Transverse colon (tissue), 4 donors: ENCODE results near the gene LRP2. TPM values are rescaled to one million over a fixed set of nuclear protein-coding genes. Genes with fewer than 3 reads are reported as not detected.
A peak's percentile ranks its signal among the peaks of the same experiment; 100 is the strongest.

Experiments used
- DNase-seq: peaks from one replicate; pipeline ENCODE4 v3.0.0-alpha.2; 2019
- H3K27ac ChIP-seq, 4 donors: fragments of 200-600 bp; sonication (generic); 2 replicates each; pipeline ENCODE4 v1.5.1; 2016 to 2018; ENCODE audit warnings: inconsistent platforms in 4 of 4
- H3K27me3 ChIP-seq: fragments of 200-600 bp; sonication (generic); 2 replicates; pipeline ENCODE4 v1.5.1; 2017; ENCODE audit warnings: inconsistent platforms
- H3K36me3 ChIP-seq, 4 donors: fragments of 200-600 bp; sonication (generic); 2 replicates each; pipeline ENCODE4 v1.5.1; 2017 to 2019; ENCODE audit warnings: inconsistent platforms in 4 of 4
- H3K4me1 ChIP-seq, 4 donors: fragments of 200-600 bp; sonication (generic); 2 replicates each; pipeline ENCODE4 v1.5.1; 2017 to 2020; ENCODE audit warnings: inconsistent platforms in 4 of 4
- H3K4me3 ChIP-seq, 4 donors: fragments of 200-600 bp; sonication (generic); 1 replicate in 1 of 4; 2 replicates in 3 of 4; pipeline versions ENCODE4 v1.5.1 to v1.6.1; 2017 to 2019; ENCODE audit warnings: inconsistent platforms in 4 of 4
- H3K9me3 ChIP-seq, 2 donors: fragments of 200-600 bp; sonication (generic); 2 replicates each; pipeline ENCODE4 v1.5.1; 2017 to 2019; ENCODE audit warnings: inconsistent platforms in 2 of 2
- EP300 ChIP-seq: sonication (generic); formaldehyde crosslinking; IDR thresholded peaks from one replicate; pipeline ENCODE4 v1.6.1; 2017; ENCODE audit warnings: antibody characterized with exemption, low read depth
- POLR2A ChIP-seq: fragments of 450-650 bp; IDR thresholded peaks from one replicate; pipeline ENCODE4 v1.6.1; 2016; ENCODE audit warnings: antibody characterized with exemption, mild to moderate bottlenecking, moderate library complexity
- POLR2AphosphoS5 ChIP-seq, 3 donors: sonication (generic); formaldehyde crosslinking; IDR thresholded peaks; one replicate each; pipeline ENCODE4 v1.6.1; 2016; ENCODE audit warnings: antibody characterized with exemption in 3 of 3
- WGBS, 2 donors: methylation state at CpG; one replicate each; pipeline ENCODE4 v1.1.5; 2018; ENCODE audit warnings: low coverage in 1 of 2; 5-methylcytosine and 5-hydroxymethylcytosine counted together
- in situ Hi-C, 4 donors: fragments of 200-750 bp; cut with MboI; loops; one replicate each; pipeline versions ENCODE4 v1.15.0 to v1.15.1; 2017; ENCODE audit warnings: low sequenced_read_pairs in 3 of 4, low pct_ligation_motif_present in 1 of 4, low pct_unique_long_range_greater_than_20kb in 1 of 4
- intact Hi-C: fragments of 100-400 bp; cut with DNase I; formaldehyde crosslinking; loops from one replicate; pipeline ENCODE4 v1.15.1; 2023; ENCODE audit warnings: low total_unique reads
- total RNA-seq, 4 donors: library from RNA; depleted of rRNA; stranded (reverse); fragments of >200 nt; gene quantifications; one replicate each; pipeline ENCODE4 v1.1.0, GENCODE V29; 2016
- TF ChIP-seq, protein P1 (sequence below), 5 experiments: fragments of 200-600 bp in 3 of 5; fragments of 450-650 bp in 2 of 5; sonication (generic) in 3 of 5; IDR thresholded peaks; 1 replicate in 2 of 5; 2 replicates in 3 of 5; pipeline ENCODE4 v1.5.1; 2016 to 2017; ENCODE audit warnings: antibody characterized with exemption in 5 of 5, inconsistent platforms in 3 of 5, mild to moderate bottlenecking in 2 of 5, moderate library complexity in 1 of 5

Gene LRP2
- total RNA-seq, 4 donors from 2014 or later, result not detected

DNA sequence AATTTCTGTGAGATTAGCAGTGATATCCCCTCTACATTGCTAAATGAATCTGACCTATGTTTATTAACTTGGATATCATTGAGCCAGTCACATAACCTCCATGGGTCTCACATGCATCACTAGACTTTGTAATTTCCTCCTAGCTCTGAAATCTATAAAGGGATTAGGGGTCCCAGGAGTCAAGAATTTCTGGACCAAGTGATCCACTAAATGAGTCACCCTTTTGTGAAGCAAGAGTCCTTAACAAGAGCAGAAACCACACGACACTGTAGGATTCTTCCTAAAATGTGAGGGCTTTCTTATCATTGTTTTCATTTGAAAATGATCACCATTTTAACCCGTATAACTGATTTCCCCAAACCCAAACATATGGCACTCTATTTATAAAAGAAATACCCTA lies 202.6 kb downstream of the LRP2 start:
- Histone ChIP-seq H3K27ac (no peak overlapping the region), H3K4me3 (no peak overlapping the region), H3K27me3 (no peaks in the 10 kb centered on the region), H3K9me3 (no peaks in the 10 kb centered on the region), H3K36me3 (no peaks in the 10 kb centered on the region), H3K4me1 (no peaks in the 10 kb centered on the region)
- TF ChIP-seq POLR2A (no peak), EP300 (no peak), POLR2AphosphoS5 (IDR thresholded peaks at IDR 0.05) (no peak)
- TF ChIP-seq, protein P1, sequence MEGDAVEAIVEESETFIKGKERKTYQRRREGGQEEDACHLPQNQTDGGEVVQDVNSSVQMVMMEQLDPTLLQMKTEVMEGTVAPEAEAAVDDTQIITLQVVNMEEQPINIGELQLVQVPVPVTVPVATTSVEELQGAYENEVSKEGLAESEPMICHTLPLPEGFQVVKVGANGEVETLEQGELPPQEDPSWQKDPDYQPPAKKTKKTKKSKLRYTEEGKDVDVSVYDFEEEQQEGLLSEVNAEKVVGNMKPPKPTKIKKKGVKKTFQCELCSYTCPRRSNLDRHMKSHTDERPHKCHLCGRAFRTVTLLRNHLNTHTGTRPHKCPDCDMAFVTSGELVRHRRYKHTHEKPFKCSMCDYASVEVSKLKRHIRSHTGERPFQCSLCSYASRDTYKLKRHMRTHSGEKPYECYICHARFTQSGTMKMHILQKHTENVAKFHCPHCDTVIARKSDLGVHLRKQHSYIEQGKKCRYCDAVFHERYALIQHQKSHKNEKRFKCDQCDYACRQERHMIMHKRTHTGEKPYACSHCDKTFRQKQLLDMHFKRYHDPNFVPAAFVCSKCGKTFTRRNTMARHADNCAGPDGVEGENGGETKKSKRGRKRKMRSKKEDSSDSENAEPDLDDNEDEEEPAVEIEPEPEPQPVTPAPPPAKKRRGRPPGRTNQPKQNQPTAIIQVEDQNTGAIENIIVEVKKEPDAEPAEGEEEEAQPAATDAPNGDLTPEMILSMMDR (IDR thresholded peaks at IDR 0.05), result no peak
- intact Hi-C loops (no loop called here), in situ Hi-C loops (no loop called here)
- DNase-seq, result no peak
- 50 to 52% methylated on average over 2 of the region's 2 CpGs for WGBS, 2 donors

GRCh38 chr2:169158874-169159273 lies 203.5 kb downstream of the LRP2 start:
- intact Hi-C loops (no loop called here), in situ Hi-C loops (no loop called here)
- Histone ChIP-seq H3K27me3 (no peaks in the 10 kb centered on the region), H3K4me1 (no peaks in the 10 kb centered on the region), H3K4me3 (no peak overlapping the region), H3K27ac (no peak overlapping the region), H3K9me3 (no peaks in the 10 kb centered on the region), H3K36me3 (no peaks in the 10 kb centered on the region)
- TF ChIP-seq POLR2A (no peak), EP300 (no peak), POLR2AphosphoS5 (IDR thresholded peaks at IDR 0.05) (no peak)
- TF ChIP-seq, protein P1 (IDR thresholded peaks at IDR 0.05), result no peak
- 44 to 59% methylated on average over 1 of the region's 1 CpG for WGBS, 2 donors
- DNase-seq, result no peak

DNA sequence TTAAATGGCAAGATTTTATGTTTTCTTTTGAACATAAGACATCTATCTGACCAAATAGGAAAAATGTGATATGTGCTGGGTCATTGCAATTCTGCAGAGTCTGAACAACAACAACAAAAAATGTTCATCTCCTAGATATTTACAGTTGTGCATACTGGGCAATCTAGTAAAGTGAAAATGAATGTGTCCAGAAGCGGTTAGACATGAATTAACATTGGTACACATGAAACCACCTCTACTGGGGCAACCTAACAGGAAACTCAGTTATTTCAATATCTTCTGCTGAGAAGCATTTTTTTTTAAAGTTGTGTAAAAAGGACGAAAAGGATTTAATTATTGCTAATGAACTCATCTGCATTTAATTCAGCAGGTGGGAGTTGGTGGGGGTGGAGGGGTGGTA lies 216.1 kb downstream of the LRP2 start:
- DNase-seq, result no peak
- Histone ChIP-seq H3K9me3 (no peaks in the 10 kb centered on the region), H3K27me3 (peaks cover 2% of the 10 kb centered on the region), H3K27ac (no peak overlapping the region), H3K4me1 (no peaks in the 10 kb centered on the region), H3K36me3 (no peaks in the 10 kb centered on the region), H3K4me3 (no peak overlapping the region)
- 91 to 92% methylated on average over 2 of the region's 2 CpGs for WGBS, 2 donors
- intact Hi-C loops (no loop called here), in situ Hi-C loops (no loop called here)
- no peak for TF ChIP-seq EP300
- TF ChIP-seq POLR2AphosphoS5 (IDR thresholded peaks at IDR 0.05), result no peak

- Histone ChIP-seq H3K27ac (no peak overlapping the region), H3K4me3 (no peak overlapping the region), H3K27me3 (no peaks in the 10 kb centered on the region), H3K36me3 (no peaks in the 10 kb centered on the region), H3K9me3 (no peaks in the 10 kb centered on the region), H3K4me1 (no peaks in the 10 kb centered on the region)
- intact Hi-C loops, result no loop called here
- 63% methylated on average over 3 of the region's 3 CpGs; no CpG with 5 or more reads in 1 of the 2 donors for WGBS, 2 donors
- in situ Hi-C loops, result no loop called here
- TF ChIP-seq, protein P1 (IDR thresholded peaks at IDR 0.05), result no peak
- no peak for TF ChIP-seq POLR2A
- TF ChIP-seq POLR2AphosphoS5 (IDR thresholded peaks at IDR 0.05), result no peak
- TF ChIP-seq EP300, result no peak
- no peak for DNase-seq
Observed at GRCh38 chr2:169143998-169144397, 218.3 kb downstream of the LRP2 start.

GRCh38 chr2:169141713-169142352 lies 220.5 kb downstream of the LRP2 start:
- Histone ChIP-seq H3K4me1 (no peaks in the 10 kb centered on the region), H3K9me3 (no peaks in the 10 kb centered on the region), H3K27ac (no peak overlapping the region), H3K36me3 (no peaks in the 10 kb centered on the region), H3K4me3 (no peak overlapping the region), H3K27me3 (no peaks in the 10 kb centered on the region)
- intact Hi-C loops (no loop called here), in situ Hi-C loops (no loop called here)
- peak; percentile 68 for DNase-seq
- WGBS, 2 donors, result 27 to 33% methylated on average over 7 to 10 of the region's 10 CpGs
- TF ChIP-seq, protein P1 (IDR thresholded peaks at IDR 0.05), result peak; percentile 66 to 77 (median 77)
- TF ChIP-seq POLR2A, result no peak
